GM23248 (cell line): ENCODE measurements around the gene MAP1S. TPM values are rescaled to one million over a fixed set of nuclear protein-coding genes. Genes with fewer than 3 reads are reported as not detected.
"Not testable (repeated sequence)": the region's sequence is repeated elsewhere in the genome, so short reads cannot be mapped to it uniquely, and the experiment has no call there.

Experiments used
- DNase-seq: peaks from one replicate; pipeline ENCODE4 v3.0.0-alpha.2; 2015
- H2AFZ ChIP-seq: fragments of 200-600 bp; sonication (generic); 2 replicates; pipeline ENCODE4 v1.6.1; 2016; ENCODE audit warnings: antibody characterized with exemption
- H3F3A ChIP-seq: fragments of 200-600 bp; sonication (generic); 2 replicates; pipeline ENCODE4 v1.6.1; 2016; ENCODE audit warnings: mild to moderate bottlenecking, antibody characterized with exemption, mixed run types; ENCODE audit not compliant: insufficient read depth
- H3K27ac ChIP-seq: fragments of 200-600 bp; sonication (generic); 2 replicates; pipeline ENCODE4 v1.5.1; 2016; ENCODE audit warnings: mild to moderate bottlenecking
- H3K27me3 ChIP-seq: fragments of 200-600 bp; sonication (generic); replicated peaks from 2 replicates; pipeline ENCODE4 v1.6.1; 2016; ENCODE audit warnings: mild to moderate bottlenecking; ENCODE audit not compliant: insufficient read depth
- H3K36me3 ChIP-seq: fragments of 200-600 bp; sonication (generic); 2 replicates; pipeline ENCODE4 v1.6.1; 2016; ENCODE audit warnings: low read depth, mild to moderate bottlenecking
- H3K4me1 ChIP-seq: fragments of 200-600 bp; sonication (generic); 2 replicates; pipeline ENCODE4 v1.6.1; 2016; ENCODE audit warnings: mild to moderate bottlenecking; ENCODE audit not compliant: insufficient read depth
- H3K4me2 ChIP-seq: fragments of 200-600 bp; sonication (generic); one replicate; pipeline ENCODE4 v1.6.1; 2016; ENCODE audit warnings: mild to moderate bottlenecking; ENCODE audit not compliant: unreplicated experiment
- H3K4me3 ChIP-seq: fragments of 200-600 bp; sonication (generic); 2 replicates; pipeline ENCODE4 v1.5.1; 2016; ENCODE audit warnings: mild to moderate bottlenecking
- H3K79me2 ChIP-seq: fragments of 200-600 bp; sonication (generic); 2 replicates; pipeline ENCODE4 v1.6.1; 2016; ENCODE audit warnings: mild to moderate bottlenecking; ENCODE audit not compliant: insufficient read depth
- H3K9ac ChIP-seq: fragments of 200-600 bp; sonication (generic); 2 replicates; pipeline ENCODE4 v1.6.1; 2016; ENCODE audit warnings: mild to moderate bottlenecking
- H3K9me2 ChIP-seq: fragments of 200-600 bp; sonication (generic); 2 replicates; pipeline ENCODE4 v1.6.1; 2016; ENCODE audit warnings: mixed run types, mild to moderate bottlenecking, moderate library complexity; ENCODE audit not compliant: insufficient read depth
- H3K9me3 ChIP-seq: fragments of 200-600 bp; sonication (generic); one replicate; pipeline ENCODE4 v1.6.1; 2017; ENCODE audit warnings: low read depth
- H4K20me1 ChIP-seq: fragments of 200-600 bp; sonication (generic); 2 replicates; pipeline ENCODE4 v1.6.0; 2016; ENCODE audit not compliant: insufficient read depth
- EZH2 ChIP-seq: fragments of 200-600 bp; sonication (generic); IDR thresholded peaks from 2 replicates; pipeline ENCODE4 v1.6.1; 2018; ENCODE audit warnings: antibody characterized with exemption, mild to moderate bottlenecking; ENCODE audit not compliant: insufficient read depth, poor library complexity, severe bottlenecking
- EZH2phosphoT487 ChIP-seq: fragments of 200-600 bp; sonication (generic); IDR thresholded peaks from 2 replicates; pipeline ENCODE4 v1.6.1; 2018; ENCODE audit warnings: antibody characterized with exemption, moderate library complexity, mild to moderate bottlenecking, low read depth; ENCODE audit not compliant: insufficient read depth
- WGBS, 2 experiments: methylation state at CpG; one replicate each; pipeline ENCODE4 v1.1.6; 2015 to 2017; ENCODE audit warnings: low lambda C conversion rate in 2 of 2, low coverage in 1 of 2; ENCODE audit errors: missing lambda C conversion rate in 2 of 2; 5-methylcytosine and 5-hydroxymethylcytosine counted together
- in situ Hi-C: fragments of 300-500 bp; cut with MboI; formaldehyde crosslinking; loops from 2 replicates; pipeline ENCODE4 v1.15.0; 2020
- polyA plus RNA-seq: library from polyadenylated mRNA; unstranded; fragments of >200 nt; fragmentation: Nextera tagmentation; extraction: Ambion mirVana; gene quantifications from 2 replicates; pipeline ENCODE4 v1.2.1, GENCODE V29; 2016
- total RNA-seq: library from RNA; depleted of rRNA; stranded (reverse); fragments of >200 nt; shearing (Covaris generic); gene quantifications from 2 replicates; pipeline ENCODE4 v1.2.3, GENCODE V29; 2014

MAP1S gene
- total and polyA plus RNA-seq, 2 experiments from 2014 or later: 37.1 to 44.8 TPM

DNA sequence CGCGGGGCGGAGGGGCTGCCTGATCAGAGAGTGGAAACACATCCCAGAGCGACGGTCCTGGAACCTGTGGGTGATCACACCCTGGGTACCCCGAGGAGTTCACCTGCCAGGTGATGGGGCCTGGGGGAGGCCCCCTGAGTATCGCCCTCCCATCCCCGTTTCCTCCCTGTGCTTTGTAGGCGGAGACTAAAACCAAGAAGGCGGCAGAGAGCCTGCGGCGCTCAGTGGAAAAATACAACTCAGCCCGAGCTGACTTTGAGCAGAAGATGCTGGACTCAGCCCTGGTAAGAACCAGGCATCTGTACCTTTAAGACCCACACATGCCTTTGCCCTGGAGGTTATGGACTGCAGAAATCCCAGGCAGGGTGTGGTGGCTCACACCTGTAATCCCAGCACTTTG, 51.3 kb downstream of the MAP1S start:
- Histone ChIP-seq H2AFZ (no peak overlapping the region), H3K27me3 (no peaks in the 10 kb centered on the region), H3K9ac (no peak overlapping the region), H3F3A (no peaks in the 10 kb centered on the region), H3K4me1 (no peaks in the 10 kb centered on the region), H3K9me3 (no peaks in the 10 kb centered on the region), H3K9me2 (no peaks in the 10 kb centered on the region), H3K27ac (no peak overlapping the region), H4K20me1 (no peaks in the 10 kb centered on the region), H3K79me2 (no peaks in the 10 kb centered on the region), H3K36me3 (no peaks in the 10 kb centered on the region), H3K4me3 (no peak overlapping the region), H3K4me2 (no peak overlapping the region)
- DNase-seq: no peak
- 72 to 84% methylated on average over 13 of the region's 13 CpGs for WGBS, 2 experiments
- in situ Hi-C loops: no loop called here
- no peak for TF ChIP-seq EZH2phosphoT487
- no peak for TF ChIP-seq EZH2

DNA sequence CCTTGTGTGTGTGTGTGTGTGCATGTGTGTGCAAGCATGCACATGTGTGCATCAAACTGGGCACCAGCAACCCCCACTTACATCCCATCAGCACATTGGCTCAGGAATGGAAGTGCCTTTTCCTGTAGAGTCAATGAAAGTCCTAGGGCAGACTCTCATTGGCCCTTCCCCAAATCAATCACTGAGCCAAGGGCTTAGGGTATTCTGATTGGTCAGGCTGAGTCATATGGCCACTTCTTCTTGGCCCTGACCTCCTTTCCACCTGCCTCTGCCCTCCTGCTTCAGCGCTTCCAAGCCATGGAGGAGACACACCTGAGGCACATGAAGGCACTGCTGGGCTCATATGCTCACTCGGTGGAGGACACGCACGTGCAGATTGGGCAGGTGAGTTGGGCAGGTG, 52.9 kb downstream of the MAP1S start:
- H3K36me3 ChIP-seq: no peaks in the 10 kb centered on the region
- 90 to 95% methylated on average over 4 of the region's 4 CpGs for WGBS, 2 experiments
- DNase-seq: no peak
- H3K4me2 ChIP-seq: no peak overlapping the region
- no peaks in the 10 kb centered on the region for H3K9me3 ChIP-seq
- H4K20me1 ChIP-seq: no peaks in the 10 kb centered on the region
- TF ChIP-seq EZH2phosphoT487 (no peak), EZH2 (no peak)
- H2AFZ ChIP-seq: no peak overlapping the region
- no peak overlapping the region for H3K9ac ChIP-seq
- H3K79me2 ChIP-seq: no peaks in the 10 kb centered on the region
- H3F3A ChIP-seq: no peaks in the 10 kb centered on the region
- H3K4me3 ChIP-seq: no peak overlapping the region
- H3K4me1 ChIP-seq: no peaks in the 10 kb centered on the region
- in situ Hi-C loops: no loop called here
- H3K9me2 ChIP-seq: no peaks in the 10 kb centered on the region
- no peak overlapping the region for H3K27ac ChIP-seq
- no peaks in the 10 kb centered on the region for H3K27me3 ChIP-seq

DNA sequence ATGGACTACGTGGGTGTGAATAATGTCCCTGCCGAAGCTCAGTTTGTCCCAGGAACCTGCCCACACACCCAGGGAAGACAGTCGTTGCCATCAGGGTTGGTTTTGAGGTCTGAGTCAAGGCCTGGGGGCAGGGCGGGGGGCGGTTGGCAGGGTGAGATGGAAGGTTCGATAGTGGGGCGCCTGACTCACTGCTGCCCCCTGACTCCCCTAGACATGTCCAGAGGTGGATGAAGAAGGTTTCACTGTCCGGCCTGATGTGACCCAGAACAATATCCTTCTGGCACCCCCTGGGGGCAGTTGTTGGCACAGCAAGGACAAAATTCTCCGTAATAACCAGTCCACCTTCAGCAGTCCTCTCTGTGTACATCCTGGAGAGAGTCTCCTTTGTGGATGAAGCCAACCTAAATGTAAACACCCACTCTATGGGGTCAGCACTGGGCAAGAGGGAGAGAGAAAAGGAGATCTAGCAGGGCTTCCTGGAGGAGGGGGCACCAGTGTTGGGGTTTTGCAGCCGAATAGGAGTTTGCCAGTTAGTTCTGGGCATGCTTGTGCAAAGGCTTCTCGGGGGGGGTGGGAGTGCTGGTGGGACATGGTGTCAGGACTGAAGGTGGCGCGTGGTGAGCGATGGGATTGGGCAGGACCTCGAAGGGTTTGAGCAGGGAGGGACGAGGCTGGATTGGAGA, 56.1 kb downstream of the MAP1S start:
- peak; percentile 51 for DNase-seq
- TF ChIP-seq EZH2 (no peak), EZH2phosphoT487 (no peak)
- no peaks in the 10 kb centered on the region for H4K20me1 ChIP-seq
- H3K9me2 ChIP-seq: no peaks in the 10 kb centered on the region
- no peaks in the 10 kb centered on the region for H3F3A ChIP-seq
- H3K36me3 ChIP-seq: no peaks in the 10 kb centered on the region
- no peak overlapping the region for H3K27ac ChIP-seq
- no peak overlapping the region for H2AFZ ChIP-seq
- no peaks in the 10 kb centered on the region for H3K4me1 ChIP-seq
- H3K9ac ChIP-seq: no peak overlapping the region
- no peaks in the 10 kb centered on the region for H3K27me3 ChIP-seq
- H3K79me2 ChIP-seq: no peaks in the 10 kb centered on the region
- 42 to 46% methylated on average over 15 to 16 of the region's 16 CpGs for WGBS, 2 experiments
- no peak overlapping the region for H3K4me2 ChIP-seq
- in situ Hi-C loops: no loop called here
- H3K9me3 ChIP-seq: no peaks in the 10 kb centered on the region
- H3K4me3 ChIP-seq: no peak overlapping the region

DNA sequence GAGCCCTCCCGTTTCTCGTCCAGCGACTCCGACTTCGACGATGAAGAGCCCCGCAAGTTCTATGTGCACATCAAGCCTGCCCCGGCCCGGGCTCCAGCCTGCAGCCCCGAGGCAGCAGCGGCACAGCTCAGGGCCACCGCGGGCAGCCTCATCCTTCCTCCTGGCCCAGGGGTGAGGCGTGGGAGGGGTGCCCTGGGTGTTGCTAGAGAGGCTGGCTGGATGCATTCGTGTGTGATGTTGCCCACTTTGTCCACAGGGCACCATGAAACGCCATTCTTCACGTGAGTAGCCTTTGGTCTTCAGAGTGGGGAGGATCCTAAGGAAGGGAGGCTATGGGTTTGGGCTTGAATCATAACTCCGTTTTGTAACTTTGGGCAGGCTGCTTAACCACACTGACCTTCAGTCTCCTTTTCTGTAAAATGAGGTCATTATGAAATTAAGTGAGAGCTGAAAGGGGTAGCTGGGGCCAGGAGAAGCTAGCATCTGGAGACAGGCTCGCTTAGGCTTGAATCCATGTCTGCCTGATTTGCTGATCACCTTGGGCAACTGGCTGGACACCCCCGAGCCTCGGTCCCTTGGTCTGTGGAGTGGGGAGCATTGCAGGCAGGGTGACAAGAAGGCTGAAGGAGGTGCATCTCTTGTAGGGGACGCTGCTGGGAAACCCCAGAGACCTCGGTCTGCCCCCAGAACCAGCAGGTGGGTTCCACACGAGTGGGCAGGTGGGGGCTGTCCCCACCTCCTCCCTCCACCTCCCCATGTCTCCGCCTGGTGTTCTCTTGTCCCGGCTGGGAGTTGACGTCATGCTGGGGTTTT, 56.9 kb downstream of the MAP1S start:
- H3K27me3 ChIP-seq: no peaks in the 10 kb centered on the region
- H3K4me3 ChIP-seq: no peak overlapping the region
- no peak overlapping the region for H3K9ac ChIP-seq
- no peaks in the 10 kb centered on the region for H3K36me3 ChIP-seq
- no peaks in the 10 kb centered on the region for H3K9me3 ChIP-seq
- no peak overlapping the region for H3K4me2 ChIP-seq
- WGBS, 2 experiments: 62 to 63% methylated on average over 21 to 26 of the region's 27 CpGs
- TF ChIP-seq EZH2phosphoT487 (no peak), EZH2 (no peak)
- H3K27ac ChIP-seq: no peak overlapping the region
- no peaks in the 10 kb centered on the region for H3K9me2 ChIP-seq
- H3F3A ChIP-seq: no peaks in the 10 kb centered on the region
- DNase-seq: peak; percentile 52
- no peaks in the 10 kb centered on the region for H3K4me1 ChIP-seq
- in situ Hi-C loops: no loop called here
- H3K79me2 ChIP-seq: no peaks in the 10 kb centered on the region
- no peaks in the 10 kb centered on the region for H4K20me1 ChIP-seq
- no peak overlapping the region for H2AFZ ChIP-seq

DNA sequence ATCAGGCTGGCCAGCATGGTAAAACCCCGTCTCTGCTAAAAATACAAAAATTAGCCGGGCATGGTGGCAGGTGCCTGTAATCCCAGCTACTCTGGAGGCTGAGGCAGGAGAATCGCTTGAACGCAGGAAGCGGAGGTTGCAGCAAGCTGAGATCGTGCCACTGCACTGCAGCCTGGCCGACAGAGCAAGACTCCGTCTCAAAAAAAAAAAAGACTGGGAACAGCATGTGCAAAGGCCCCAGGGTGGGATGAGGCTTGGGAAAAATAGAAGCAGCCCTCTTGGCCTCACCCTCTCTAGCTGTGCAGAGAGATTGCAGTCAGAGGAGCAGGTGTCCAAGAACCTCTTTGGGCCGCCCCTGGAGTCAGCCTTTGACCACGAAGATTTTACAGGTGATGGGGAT, 58.6 kb downstream of the MAP1S start:
- H3K4me1 ChIP-seq, in situ Hi-C loops, H3K4me3 ChIP-seq, H3F3A ChIP-seq, H3K27ac ChIP-seq, H3K9me3 ChIP-seq, H3K9me2 ChIP-seq, H4K20me1 ChIP-seq, H3K4me2 ChIP-seq, H3K27me3 ChIP-seq, DNase-seq, H3K9ac ChIP-seq, H3K36me3 ChIP-seq, H2AFZ ChIP-seq, H3K79me2 ChIP-seq: not testable (repeated sequence)
- WGBS, 2 experiments: 60 to 71% methylated on average over 10 of the region's 10 CpGs
